GM19238 (cell line): ENCODE measurements around the gene INSIG1.

Experiments
- DNase-seq: peaks from one replicate; pipeline ENCODE4 v3.0.0; 2011; ENCODE audit warnings: low spot score; ENCODE audit not compliant: insufficient read length

INSIG1 gene

GRCh38 chr7:155265961-155266360, 31.7 kb upstream of the INSIG1 start:
- DNase-seq = no peak

GRCh38 chr7:155266440-155266839, 31.2 kb upstream of the INSIG1 start:
- DNase-seq = no peak

- no peak for DNase-seq
Measured at GRCh38 chr7:155267023-155267422, 30.7 kb upstream of the INSIG1 start.

- DNase-seq = no peak
Measured at GRCh38 chr7:155267436-155267835, 30.2 kb upstream of the INSIG1 start.

- DNase-seq = no peak
Measured at GRCh38 chr7:155268211-155268610, 29.5 kb upstream of the INSIG1 start.

GRCh38 chr7:155268921-155269650, 28.6 kb upstream of the INSIG1 start:
- no peak for DNase-seq

GRCh38 chr7:155269766-155270585, 27.7 kb upstream of the INSIG1 start:
- DNase-seq = no peak

GRCh38 chr7:155270861-155271260, 26.8 kb upstream of the INSIG1 start:
- DNase-seq = no peak

GRCh38 chr7:155274633-155275355, 22.9 kb upstream of the INSIG1 start:
- DNase-seq = no peak

- no peak for DNase-seq
Measured at GRCh38 chr7:155276042-155276799, 21.5 kb upstream of the INSIG1 start.

- DNase-seq = no peak
Measured at GRCh38 chr7:155276800-155277375, 20.8 kb upstream of the INSIG1 start.

- no peak for DNase-seq
Measured at GRCh38 chr7:155277385-155277994, 20.2 kb upstream of the INSIG1 start.

GRCh38 chr7:155278921-155279320, 18.8 kb upstream of the INSIG1 start:
- no peak for DNase-seq

- no peak for DNase-seq
Measured at GRCh38 chr7:155279787-155280445, 17.8 kb upstream of the INSIG1 start.

- DNase-seq = no peak
Measured at GRCh38 chr7:155280446-155281397, 17.0 kb upstream of the INSIG1 start.

- DNase-seq = no peak
Measured at GRCh38 chr7:155281398-155281969, 16.2 kb upstream of the INSIG1 start.

GRCh38 chr7:155282671-155283070, 15.0 kb upstream of the INSIG1 start:
- no peak for DNase-seq

GRCh38 chr7:155283565-155284194, 14.0 kb upstream of the INSIG1 start:
- peak; percentile 37 for DNase-seq
